ENCODE results near the gene TSPAN4. TPM values are rescaled to one million over a fixed set of nuclear protein-coding genes. Genes with fewer than 3 reads are reported as not detected.

TSPAN4 gene
- total and polyA plus RNA-seq, 4 donors: 16.5 to 38.1 (median 30.4) TPM

GRCh38 chr11:884578-885070 is 42.0 kb downstream of the TSPAN4 start:
- H3K27ac ChIP-seq (ENCODE audit: low read depth in 1 of 2, low read length in 2 of 2): no peak overlapping the region
- no peak for TF ChIP-seq SP1 (IDR thresholded peaks at IDR 0.05)
- TF ChIP-seq YY1 (IDR thresholded peaks at IDR 0.05): no peak
- no peak for TF ChIP-seq RAD21 (IDR thresholded peaks at IDR 0.05)
- no peak for TF ChIP-seq REST (IDR thresholded peaks at IDR 0.05)
- H3K9ac ChIP-seq (ENCODE audit: low read depth in 1 of 2, low read length in 2 of 2): no peak overlapping the region
- DNase-seq (ENCODE audit: low spot score): no peak
- no peaks in the 10 kb centered on the region for H3K4me1 ChIP-seq (ENCODE audit: control insufficient read depth in 4 of 4, insufficient read depth in 4 of 4, low read length in 3 of 4)
- peaks cover 6 to 44% (median 14%) of the 10 kb centered on the region in 4 donors for H3K36me3 ChIP-seq (ENCODE audit: control insufficient read depth in 4 of 4, insufficient read depth in 3 of 4, low read depth in 1 of 4, low read length in 3 of 4)
- no peak overlapping the region for H3K4me3 ChIP-seq (ENCODE audit: low read depth in 1 of 3, low read length in 3 of 3)
- 88% methylated on average over 16 of the region's 16 CpGs for WGBS
- no peaks in the 10 kb centered on the region for H3K9me3 ChIP-seq (ENCODE audit: control insufficient read depth in 4 of 4, low read length in 3 of 4)
- H3K27me3 ChIP-seq (ENCODE audit: control insufficient read depth in 4 of 4, insufficient read depth in 4 of 4, low read length in 3 of 4): no peaks in the 10 kb centered on the region

- no peak for DNase-seq (ENCODE audit: low spot score)
- Histone ChIP-seq H3K9me3 (ENCODE audit: control insufficient read depth in 4 of 4, low read length in 3 of 4) (no peaks in the 10 kb centered on the region), H3K9ac (ENCODE audit: low read depth in 1 of 2, low read length in 2 of 2) (no peak overlapping the region), H3K4me1 (ENCODE audit: control insufficient read depth in 4 of 4, insufficient read depth in 4 of 4, low read length in 3 of 4) (no peaks in the 10 kb centered on the region), H3K27me3 (ENCODE audit: control insufficient read depth in 4 of 4, insufficient read depth in 4 of 4, low read length in 3 of 4) (no peaks in the 10 kb centered on the region), H3K36me3 (ENCODE audit: control insufficient read depth in 4 of 4, insufficient read depth in 3 of 4, low read depth in 1 of 4, low read length in 3 of 4) (peaks cover 3 to 42% (median 14%) of the 10 kb centered on the region in 4 donors), H3K27ac (ENCODE audit: low read depth in 1 of 2, low read length in 2 of 2) (no peak overlapping the region), H3K4me3 (ENCODE audit: low read depth in 1 of 3, low read length in 3 of 3) (no peak overlapping the region)
- WGBS: 98% methylated on average over 17 of the region's 17 CpGs
- TF ChIP-seq, protein P1, sequence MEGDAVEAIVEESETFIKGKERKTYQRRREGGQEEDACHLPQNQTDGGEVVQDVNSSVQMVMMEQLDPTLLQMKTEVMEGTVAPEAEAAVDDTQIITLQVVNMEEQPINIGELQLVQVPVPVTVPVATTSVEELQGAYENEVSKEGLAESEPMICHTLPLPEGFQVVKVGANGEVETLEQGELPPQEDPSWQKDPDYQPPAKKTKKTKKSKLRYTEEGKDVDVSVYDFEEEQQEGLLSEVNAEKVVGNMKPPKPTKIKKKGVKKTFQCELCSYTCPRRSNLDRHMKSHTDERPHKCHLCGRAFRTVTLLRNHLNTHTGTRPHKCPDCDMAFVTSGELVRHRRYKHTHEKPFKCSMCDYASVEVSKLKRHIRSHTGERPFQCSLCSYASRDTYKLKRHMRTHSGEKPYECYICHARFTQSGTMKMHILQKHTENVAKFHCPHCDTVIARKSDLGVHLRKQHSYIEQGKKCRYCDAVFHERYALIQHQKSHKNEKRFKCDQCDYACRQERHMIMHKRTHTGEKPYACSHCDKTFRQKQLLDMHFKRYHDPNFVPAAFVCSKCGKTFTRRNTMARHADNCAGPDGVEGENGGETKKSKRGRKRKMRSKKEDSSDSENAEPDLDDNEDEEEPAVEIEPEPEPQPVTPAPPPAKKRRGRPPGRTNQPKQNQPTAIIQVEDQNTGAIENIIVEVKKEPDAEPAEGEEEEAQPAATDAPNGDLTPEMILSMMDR (IDR thresholded peaks at IDR 0.05; ENCODE audit: low read depth, low read length, missing input control): no peak
- TF ChIP-seq RAD21 (IDR thresholded peaks at IDR 0.05): no peak
Observed at GRCh38 chr11:886568-886967, 43.9 kb downstream of the TSPAN4 start.

GRCh38 chr11:887589-887988 is 44.9 kb downstream of the TSPAN4 start:
- no peaks in the 10 kb centered on the region for H3K27me3 ChIP-seq (ENCODE audit: control insufficient read depth in 4 of 4, insufficient read depth in 4 of 4, low read length in 3 of 4)
- WGBS: 96% methylated on average over 14 of the region's 14 CpGs
- H3K27ac ChIP-seq (ENCODE audit: low read depth in 1 of 2, low read length in 2 of 2): no peak overlapping the region
- peaks cover 3 to 41% (median 11%) of the 10 kb centered on the region in 4 donors for H3K36me3 ChIP-seq (ENCODE audit: control insufficient read depth in 4 of 4, insufficient read depth in 3 of 4, low read depth in 1 of 4, low read length in 3 of 4)
- H3K4me1 ChIP-seq (ENCODE audit: control insufficient read depth in 4 of 4, insufficient read depth in 4 of 4, low read length in 3 of 4): no peaks in the 10 kb centered on the region
- no peak overlapping the region for H3K4me3 ChIP-seq (ENCODE audit: low read depth in 1 of 3, low read length in 3 of 3)
- no peak for DNase-seq (ENCODE audit: low spot score)
- no peaks in the 10 kb centered on the region for H3K9me3 ChIP-seq (ENCODE audit: control insufficient read depth in 4 of 4, low read length in 3 of 4)
- no peak overlapping the region for H3K9ac ChIP-seq (ENCODE audit: low read depth in 1 of 2, low read length in 2 of 2)
- no peak for TF ChIP-seq JUND (IDR thresholded peaks at IDR 0.05)
- TF ChIP-seq, protein P2, sequence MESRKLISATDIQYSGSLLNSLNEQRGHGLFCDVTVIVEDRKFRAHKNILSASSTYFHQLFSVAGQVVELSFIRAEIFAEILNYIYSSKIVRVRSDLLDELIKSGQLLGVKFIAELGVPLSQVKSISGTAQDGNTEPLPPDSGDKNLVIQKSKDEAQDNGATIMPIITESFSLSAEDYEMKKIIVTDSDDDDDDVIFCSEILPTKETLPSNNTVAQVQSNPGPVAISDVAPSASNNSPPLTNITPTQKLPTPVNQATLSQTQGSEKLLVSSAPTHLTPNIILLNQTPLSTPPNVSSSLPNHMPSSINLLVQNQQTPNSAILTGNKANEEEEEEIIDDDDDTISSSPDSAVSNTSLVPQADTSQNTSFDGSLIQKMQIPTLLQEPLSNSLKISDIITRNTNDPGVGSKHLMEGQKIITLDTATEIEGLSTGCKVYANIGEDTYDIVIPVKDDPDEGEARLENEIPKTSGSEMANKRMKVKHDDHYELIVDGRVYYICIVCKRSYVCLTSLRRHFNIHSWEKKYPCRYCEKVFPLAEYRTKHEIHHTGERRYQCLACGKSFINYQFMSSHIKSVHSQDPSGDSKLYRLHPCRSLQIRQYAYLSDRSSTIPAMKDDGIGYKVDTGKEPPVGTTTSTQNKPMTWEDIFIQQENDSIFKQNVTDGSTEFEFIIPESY (IDR thresholded peaks at IDR 0.05): no peak
- no peak for TF ChIP-seq RAD21 (IDR thresholded peaks at IDR 0.05)
- TF ChIP-seq SP1 (IDR thresholded peaks at IDR 0.05): no peak
- TF ChIP-seq, protein P3, sequence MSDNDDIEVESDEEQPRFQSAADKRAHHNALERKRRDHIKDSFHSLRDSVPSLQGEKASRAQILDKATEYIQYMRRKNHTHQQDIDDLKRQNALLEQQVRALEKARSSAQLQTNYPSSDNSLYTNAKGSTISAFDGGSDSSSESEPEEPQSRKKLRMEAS (IDR thresholded peaks at IDR 0.05): no peak
- TF ChIP-seq RXRA (IDR thresholded peaks at IDR 0.05): no peak
- no peak for TF ChIP-seq FOXA1 (IDR thresholded peaks at IDR 0.05)
- TF ChIP-seq EGR1 (IDR thresholded peaks at IDR 0.05; ENCODE audit: low read depth in 2 of 2): no peak
- TF ChIP-seq FOXA2 (IDR thresholded peaks at IDR 0.05): no peak
- no peak for TF ChIP-seq TAF1 (conservative IDR thresholded peaks at IDR 0.05)
- no peak for TF ChIP-seq YY1 (IDR thresholded peaks at IDR 0.05)
- TF ChIP-seq NR2F2 (IDR thresholded peaks at IDR 0.05): no peak
- TF ChIP-seq HNF4A (conservative IDR thresholded peaks at IDR 0.05): no peak
- TF ChIP-seq ATF3 (IDR thresholded peaks at IDR 0.05): no peak
- TF ChIP-seq, protein P1 (IDR thresholded peaks at IDR 0.05; ENCODE audit: low read depth, low read length, missing input control): no peak
- TF ChIP-seq GABPA (IDR thresholded peaks at IDR 0.05 in 1 of 2, conservative IDR thresholded peaks at IDR 0.05 in 1 of 2): no peak
